HepG2 (cell line): ENCODE results near the gene ZCCHC17. TPM values are rescaled to one million over a fixed set of nuclear protein-coding genes. Genes with fewer than 3 reads are reported as not detected.

ENCODE experiments used
- ATF7-NPFF ChIP-seq: sonication (generic); formaldehyde crosslinking; IDR thresholded peaks from 2 replicates; pipeline ENCODE4 v1.8.1; 2023; ENCODE audit warnings: mild to moderate bottlenecking, low read depth, missing genetic modification reagents, moderate library complexity
- HIVEP1 ChIP-seq: sonication (generic); formaldehyde crosslinking; IDR thresholded peaks from 2 replicates; pipeline ENCODE4 v1.4.0; 2020; ENCODE audit warnings: mild to moderate bottlenecking, missing genetic modification reagents
- MYC ChIP-seq: sonication (generic); formaldehyde crosslinking; IDR thresholded peaks from 2 replicates; pipeline ENCODE4 v1.9.0; 2021; ENCODE audit warnings: missing genetic modification reagents, borderline replicate concordance
- PITX1 ChIP-seq: sonication (generic); formaldehyde crosslinking; IDR thresholded peaks from 2 replicates; pipeline ENCODE4 v1.5.1; 2020; ENCODE audit warnings: mild to moderate bottlenecking, missing genetic modification reagents
- RXRB ChIP-seq: IDR thresholded peaks from 2 replicates; pipeline ENCODE4 v1.6.1; 2016; ENCODE audit warnings: borderline replicate concordance, missing genetic modification reagents, missing compliant biosample characterization
- ZKSCAN1 ChIP-seq: fragments of 150-350 bp; IDR thresholded peaks from 2 replicates; pipeline ENCODE4 v1.6.1; 2014; ENCODE audit warnings: low read length
- ZNF143 ChIP-seq: sonication (generic); formaldehyde crosslinking; IDR thresholded peaks from 2 replicates; pipeline ENCODE4 v1.4.0; 2020; ENCODE audit warnings: missing genetic modification reagents
- ZNF768 ChIP-seq: sonication (generic); formaldehyde crosslinking; IDR thresholded peaks from 2 replicates; pipeline ENCODE4 v1.4.0; 2020; ENCODE audit warnings: missing genetic modification reagents
- ZNF776 ChIP-seq: sonication (generic); formaldehyde crosslinking; IDR thresholded peaks from 2 replicates; pipeline ENCODE4 v1.4.0; 2020; ENCODE audit warnings: mild to moderate bottlenecking, missing genetic modification reagents
- polyA plus RNA-seq, 8 experiments: library from polyadenylated mRNA; depleted of rRNA in 3 of 8; stranded (reverse) in 7 of 8; unstranded in 1 of 8; fragments of >200 nt; fragmentation: Illumina TruSeq in 4 of 8; extraction: Trizol in 4 of 8; gene quantifications; 2 replicates each; pipeline versions ENCODE4 v1.2.1 to v1.2.3, GENCODE V29; 2011 to 2016; ENCODE audit warnings: low read depth in 4 of 8, missing spikeins in 1 of 8, mixed read lengths in 1 of 8; ENCODE audit not compliant: insufficient read depth in 1 of 8
- total RNA-seq, 5 experiments: library from RNA; depleted of rRNA; stranded (reverse); fragments of >200 nt; fragmentation: Illumina TruSeq; extraction: Trizol; gene quantifications; 2 replicates each; pipeline ENCODE4 v1.2.3, GENCODE V29; 2016; ENCODE audit warnings: low read depth in 1 of 5
- TF ChIP-seq, protein P1 (sequence below): sonication (generic); formaldehyde crosslinking; IDR thresholded peaks from 2 replicates; pipeline ENCODE4 v1.8.0; 2022; ENCODE audit warnings: mild to moderate bottlenecking, missing genetic modification reagents, moderate library complexity
- TF ChIP-seq, protein P2 (sequence below): sonication (generic); formaldehyde crosslinking; IDR thresholded peaks from 2 replicates; pipeline ENCODE4 v1.5.0; 2020; ENCODE audit warnings: mild to moderate bottlenecking, missing genetic modification reagents, borderline replicate concordance
- TF ChIP-seq, protein P3 (sequence below): sonication (generic); formaldehyde crosslinking; IDR thresholded peaks from 2 replicates; pipeline ENCODE4 v1.5.1; 2020; ENCODE audit warnings: mild to moderate bottlenecking, missing genetic modification reagents, moderate library complexity
- TF ChIP-seq, protein P4 (sequence below): sonication (generic); formaldehyde crosslinking; IDR thresholded peaks from 2 replicates; pipeline ENCODE4 v1.9.0; 2022; ENCODE audit warnings: missing genetic modification reagents, mild to moderate bottlenecking, borderline replicate concordance
- TF ChIP-seq, protein P5 (sequence below): sonication (generic); formaldehyde crosslinking; conservative IDR thresholded peaks from 2 replicates; pipeline ENCODE4 v1.8.1; 2023; ENCODE audit warnings: missing genetic modification reagents

The ZCCHC17 gene
- total and polyA plus RNA-seq, 2 of the 13 experiments (the other 11 are each of a cell fraction or from before 2014, with no cell fraction given) = 20.5 to 53.0 TPM

DNA sequence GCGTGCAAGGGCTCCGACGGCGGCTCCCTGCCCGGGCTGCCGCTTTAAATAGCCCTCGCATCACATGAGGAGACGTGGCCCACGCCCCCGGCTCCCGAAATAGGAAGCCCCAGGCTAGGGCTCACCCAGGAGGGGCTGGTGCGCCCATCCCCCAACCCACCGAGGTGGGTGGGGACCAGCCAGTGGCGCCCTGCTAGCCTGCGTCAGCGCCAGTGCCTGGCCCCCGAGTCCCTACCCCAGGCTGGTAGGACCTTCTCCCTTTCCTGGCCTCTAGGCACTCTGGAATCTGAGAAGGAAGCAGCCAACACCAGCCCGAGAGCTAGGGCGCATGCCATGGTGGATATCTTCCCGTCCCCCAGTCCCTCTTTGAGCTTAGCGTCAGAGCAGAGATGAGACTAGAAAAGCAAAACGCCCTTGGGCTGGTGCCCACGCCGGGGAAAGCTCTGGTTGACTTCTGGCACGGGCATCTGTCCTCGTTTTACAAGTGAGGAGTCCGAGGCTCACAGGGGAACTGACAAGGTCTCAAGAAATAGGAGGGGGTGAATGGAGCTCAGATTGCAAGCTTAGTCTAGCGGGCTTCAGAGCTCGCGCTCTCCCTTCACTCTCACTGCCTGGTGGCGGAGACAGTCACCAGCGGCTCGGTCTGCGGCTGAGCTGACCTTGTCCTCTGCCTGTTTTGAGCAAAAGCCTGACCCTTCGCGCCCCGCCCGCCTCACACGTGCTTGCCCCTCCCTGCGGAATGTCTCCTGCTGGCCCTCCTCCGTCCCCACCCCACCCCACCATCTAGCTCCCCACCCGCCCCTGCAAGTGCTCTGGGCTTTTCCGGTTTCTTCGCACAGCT lies 76.4 kb downstream of the ZCCHC17 start, which contains the start of gene FABP3 (continued):
- TF ChIP-seq, protein P1, sequence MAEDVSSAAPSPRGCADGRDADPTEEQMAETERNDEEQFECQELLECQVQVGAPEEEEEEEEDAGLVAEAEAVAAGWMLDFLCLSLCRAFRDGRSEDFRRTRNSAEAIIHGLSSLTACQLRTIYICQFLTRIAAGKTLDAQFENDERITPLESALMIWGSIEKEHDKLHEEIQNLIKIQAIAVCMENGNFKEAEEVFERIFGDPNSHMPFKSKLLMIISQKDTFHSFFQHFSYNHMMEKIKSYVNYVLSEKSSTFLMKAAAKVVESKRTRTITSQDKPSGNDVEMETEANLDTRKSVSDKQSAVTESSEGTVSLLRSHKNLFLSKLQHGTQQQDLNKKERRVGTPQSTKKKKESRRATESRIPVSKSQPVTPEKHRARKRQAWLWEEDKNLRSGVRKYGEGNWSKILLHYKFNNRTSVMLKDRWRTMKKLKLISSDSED (CRISPR knock-in tag) = no peak
- TF ChIP-seq ZNF776 (0 out of 2 replicates have a peak, but pooled peaks have one; percentile 40), ZNF768 (no peak), HIVEP1 (CRISPR knock-in tag) (peak; percentile 29; the same call in 1 of the 2 replicates), ZKSCAN1 (no peak), MYC (CRISPR knock-in tag) (peak; percentile 64; the same call in 1 of the 2 replicates), RXRB (peak; percentile 63), PITX1 (CRISPR knock-in tag) (peak; percentile 37; the same call in 1 of the 2 replicates), ZNF143 (no peak), ATF7-NPFF (CRISPR knock-in tag) (0 out of 2 replicates have a peak, but pooled peaks have one; percentile 38)
- TF ChIP-seq, protein P2, sequence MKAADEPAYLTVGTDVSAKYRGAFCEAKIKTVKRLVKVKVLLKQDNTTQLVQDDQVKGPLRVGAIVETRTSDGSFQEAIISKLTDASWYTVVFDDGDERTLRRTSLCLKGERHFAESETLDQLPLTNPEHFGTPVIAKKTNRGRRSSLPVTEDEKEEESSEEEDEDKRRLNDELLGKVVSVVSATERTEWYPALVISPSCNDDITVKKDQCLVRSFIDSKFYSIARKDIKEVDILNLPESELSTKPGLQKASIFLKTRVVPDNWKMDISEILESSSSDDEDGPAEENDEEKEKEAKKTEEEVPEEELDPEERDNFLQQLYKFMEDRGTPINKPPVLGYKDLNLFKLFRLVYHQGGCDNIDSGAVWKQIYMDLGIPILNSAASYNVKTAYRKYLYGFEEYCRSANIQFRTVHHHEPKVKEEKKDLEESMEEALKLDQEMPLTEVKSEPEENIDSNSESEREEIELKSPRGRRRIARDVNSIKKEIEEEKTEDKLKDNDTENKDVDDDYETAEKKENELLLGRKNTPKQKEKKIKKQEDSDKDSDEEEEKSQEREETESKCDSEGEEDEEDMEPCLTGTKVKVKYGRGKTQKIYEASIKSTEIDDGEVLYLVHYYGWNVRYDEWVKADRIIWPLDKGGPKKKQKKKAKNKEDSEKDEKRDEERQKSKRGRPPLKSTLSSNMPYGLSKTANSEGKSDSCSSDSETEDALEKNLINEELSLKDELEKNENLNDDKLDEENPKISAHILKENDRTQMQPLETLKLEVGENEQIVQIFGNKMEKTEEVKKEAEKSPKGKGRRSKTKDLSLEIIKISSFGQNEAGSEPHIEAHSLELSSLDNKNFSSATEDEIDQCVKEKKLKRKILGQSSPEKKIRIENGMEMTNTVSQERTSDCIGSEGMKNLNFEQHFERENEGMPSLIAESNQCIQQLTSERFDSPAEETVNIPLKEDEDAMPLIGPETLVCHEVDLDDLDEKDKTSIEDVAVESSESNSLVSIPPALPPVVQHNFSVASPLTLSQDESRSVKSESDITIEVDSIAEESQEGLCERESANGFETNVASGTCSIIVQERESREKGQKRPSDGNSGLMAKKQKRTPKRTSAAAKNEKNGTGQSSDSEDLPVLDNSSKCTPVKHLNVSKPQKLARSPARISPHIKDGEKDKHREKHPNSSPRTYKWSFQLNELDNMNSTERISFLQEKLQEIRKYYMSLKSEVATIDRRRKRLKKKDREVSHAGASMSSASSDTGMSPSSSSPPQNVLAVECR (CRISPR knock-in tag) = peak; percentile 19; the same call in 1 of the 2 replicates
- TF ChIP-seq, protein P3, sequence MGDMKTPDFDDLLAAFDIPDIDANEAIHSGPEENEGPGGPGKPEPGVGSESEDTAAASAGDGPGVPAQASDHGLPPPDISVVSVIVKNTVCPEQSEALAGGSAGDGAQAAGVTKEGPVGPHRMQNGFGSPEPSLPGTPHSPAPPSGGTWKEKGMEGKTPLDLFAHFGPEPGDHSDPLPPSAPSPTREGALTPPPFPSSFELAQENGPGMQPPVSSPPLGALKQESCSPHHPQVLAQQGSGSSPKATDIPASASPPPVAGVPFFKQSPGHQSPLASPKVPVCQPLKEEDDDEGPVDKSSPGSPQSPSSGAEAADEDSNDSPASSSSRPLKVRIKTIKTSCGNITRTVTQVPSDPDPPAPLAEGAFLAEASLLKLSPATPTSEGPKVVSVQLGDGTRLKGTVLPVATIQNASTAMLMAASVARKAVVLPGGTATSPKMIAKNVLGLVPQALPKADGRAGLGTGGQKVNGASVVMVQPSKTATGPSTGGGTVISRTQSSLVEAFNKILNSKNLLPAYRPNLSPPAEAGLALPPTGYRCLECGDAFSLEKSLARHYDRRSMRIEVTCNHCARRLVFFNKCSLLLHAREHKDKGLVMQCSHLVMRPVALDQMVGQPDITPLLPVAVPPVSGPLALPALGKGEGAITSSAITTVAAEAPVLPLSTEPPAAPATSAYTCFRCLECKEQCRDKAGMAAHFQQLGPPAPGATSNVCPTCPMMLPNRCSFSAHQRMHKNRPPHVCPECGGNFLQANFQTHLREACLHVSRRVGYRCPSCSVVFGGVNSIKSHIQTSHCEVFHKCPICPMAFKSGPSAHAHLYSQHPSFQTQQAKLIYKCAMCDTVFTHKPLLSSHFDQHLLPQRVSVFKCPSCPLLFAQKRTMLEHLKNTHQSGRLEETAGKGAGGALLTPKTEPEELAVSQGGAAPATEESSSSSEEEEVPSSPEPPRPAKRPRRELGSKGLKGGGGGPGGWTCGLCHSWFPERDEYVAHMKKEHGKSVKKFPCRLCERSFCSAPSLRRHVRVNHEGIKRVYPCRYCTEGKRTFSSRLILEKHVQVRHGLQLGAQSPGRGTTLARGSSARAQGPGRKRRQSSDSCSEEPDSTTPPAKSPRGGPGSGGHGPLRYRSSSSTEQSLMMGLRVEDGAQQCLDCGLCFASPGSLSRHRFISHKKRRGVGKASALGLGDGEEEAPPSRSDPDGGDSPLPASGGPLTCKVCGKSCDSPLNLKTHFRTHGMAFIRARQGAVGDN (CRISPR knock-in tag) = peak; percentile 87
- TF ChIP-seq, protein P4, sequence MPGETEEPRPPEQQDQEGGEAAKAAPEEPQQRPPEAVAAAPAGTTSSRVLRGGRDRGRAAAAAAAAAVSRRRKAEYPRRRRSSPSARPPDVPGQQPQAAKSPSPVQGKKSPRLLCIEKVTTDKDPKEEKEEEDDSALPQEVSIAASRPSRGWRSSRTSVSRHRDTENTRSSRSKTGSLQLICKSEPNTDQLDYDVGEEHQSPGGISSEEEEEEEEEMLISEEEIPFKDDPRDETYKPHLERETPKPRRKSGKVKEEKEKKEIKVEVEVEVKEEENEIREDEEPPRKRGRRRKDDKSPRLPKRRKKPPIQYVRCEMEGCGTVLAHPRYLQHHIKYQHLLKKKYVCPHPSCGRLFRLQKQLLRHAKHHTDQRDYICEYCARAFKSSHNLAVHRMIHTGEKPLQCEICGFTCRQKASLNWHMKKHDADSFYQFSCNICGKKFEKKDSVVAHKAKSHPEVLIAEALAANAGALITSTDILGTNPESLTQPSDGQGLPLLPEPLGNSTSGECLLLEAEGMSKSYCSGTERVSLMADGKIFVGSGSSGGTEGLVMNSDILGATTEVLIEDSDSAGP (CRISPR knock-in tag) = 0 out of 2 replicates have a peak, but pooled peaks have one; percentile 43
- TF ChIP-seq, protein P5, sequence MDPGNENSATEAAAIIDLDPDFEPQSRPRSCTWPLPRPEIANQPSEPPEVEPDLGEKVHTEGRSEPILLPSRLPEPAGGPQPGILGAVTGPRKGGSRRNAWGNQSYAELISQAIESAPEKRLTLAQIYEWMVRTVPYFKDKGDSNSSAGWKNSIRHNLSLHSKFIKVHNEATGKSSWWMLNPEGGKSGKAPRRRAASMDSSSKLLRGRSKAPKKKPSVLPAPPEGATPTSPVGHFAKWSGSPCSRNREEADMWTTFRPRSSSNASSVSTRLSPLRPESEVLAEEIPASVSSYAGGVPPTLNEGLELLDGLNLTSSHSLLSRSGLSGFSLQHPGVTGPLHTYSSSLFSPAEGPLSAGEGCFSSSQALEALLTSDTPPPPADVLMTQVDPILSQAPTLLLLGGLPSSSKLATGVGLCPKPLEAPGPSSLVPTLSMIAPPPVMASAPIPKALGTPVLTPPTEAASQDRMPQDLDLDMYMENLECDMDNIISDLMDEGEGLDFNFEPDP (CRISPR knock-in tag) = 0 out of 2 replicates have a peak, but pooled peaks have one; percentile 22
